KMS-11 (cell line): ENCODE data around the gene KIF26A.

Experiments
- H2AFZ ChIP-seq: fragments of 200-600 bp; sonication (generic); 2 replicates; pipeline ENCODE4 v1.6.1; 2016; ENCODE audit warnings: antibody characterized with exemption, mixed run types, low read depth
- H3K27ac ChIP-seq: fragments of 200-600 bp; sonication (generic); 2 replicates; pipeline ENCODE4 v1.6.1; 2016; ENCODE audit warnings: mild to moderate bottlenecking, mixed run types
- H3K27me3 ChIP-seq: fragments of 200-600 bp; sonication (generic); 2 replicates; pipeline ENCODE4 v1.6.1; 2017; ENCODE audit warnings: mild to moderate bottlenecking, low read depth, mixed run types, moderate library complexity; ENCODE audit not compliant: insufficient read depth
- H3K36me3 ChIP-seq: fragments of 200-600 bp; sonication (generic); 2 replicates; pipeline ENCODE4 v1.6.1; 2017; ENCODE audit warnings: mild to moderate bottlenecking, mixed run types; ENCODE audit not compliant: insufficient read depth
- H3K4me1 ChIP-seq: fragments of 200-600 bp; sonication (generic); 2 replicates; pipeline ENCODE4 v1.6.1; 2016; ENCODE audit warnings: mild to moderate bottlenecking, low read depth, mixed run types; ENCODE audit not compliant: poor library complexity, severe bottlenecking
- H3K4me2 ChIP-seq: fragments of 200-600 bp; sonication (generic); 2 replicates; pipeline ENCODE4 v1.7.0; 2016; ENCODE audit warnings: mild to moderate bottlenecking, mixed run types
- H3K4me3 ChIP-seq: fragments of 200-600 bp; sonication (generic); IDR thresholded peaks from 2 replicates; pipeline ENCODE4 v1.6.1; 2017; ENCODE audit warnings: low read depth, low read length, mixed read lengths; ENCODE audit not compliant: insufficient read depth
- H3K79me2 ChIP-seq: fragments of 200-600 bp; sonication (generic); 2 replicates; pipeline ENCODE4 v1.6.1; 2016; ENCODE audit warnings: low read depth, mixed run types; ENCODE audit not compliant: insufficient read depth
- H3K9ac ChIP-seq: fragments of 200-600 bp; sonication (generic); 2 replicates; pipeline ENCODE4 v1.6.1; 2016; ENCODE audit warnings: mild to moderate bottlenecking, mixed run types
- H4K20me1 ChIP-seq: fragments of 200-600 bp; sonication (generic); 2 replicates; pipeline ENCODE4 v1.6.1; 2016; ENCODE audit warnings: mild to moderate bottlenecking, mixed run types; ENCODE audit not compliant: insufficient read depth
- TF ChIP-seq, protein P1 (sequence below): fragments of 200-600 bp; sonication (generic); conservative IDR thresholded peaks from 2 replicates; pipeline ENCODE4 v1.6.1; 2017; ENCODE audit warnings: low read depth, mild to moderate bottlenecking, antibody characterized with exemption, low read length, moderate library complexity, mixed read lengths

Gene KIF26A

DNA sequence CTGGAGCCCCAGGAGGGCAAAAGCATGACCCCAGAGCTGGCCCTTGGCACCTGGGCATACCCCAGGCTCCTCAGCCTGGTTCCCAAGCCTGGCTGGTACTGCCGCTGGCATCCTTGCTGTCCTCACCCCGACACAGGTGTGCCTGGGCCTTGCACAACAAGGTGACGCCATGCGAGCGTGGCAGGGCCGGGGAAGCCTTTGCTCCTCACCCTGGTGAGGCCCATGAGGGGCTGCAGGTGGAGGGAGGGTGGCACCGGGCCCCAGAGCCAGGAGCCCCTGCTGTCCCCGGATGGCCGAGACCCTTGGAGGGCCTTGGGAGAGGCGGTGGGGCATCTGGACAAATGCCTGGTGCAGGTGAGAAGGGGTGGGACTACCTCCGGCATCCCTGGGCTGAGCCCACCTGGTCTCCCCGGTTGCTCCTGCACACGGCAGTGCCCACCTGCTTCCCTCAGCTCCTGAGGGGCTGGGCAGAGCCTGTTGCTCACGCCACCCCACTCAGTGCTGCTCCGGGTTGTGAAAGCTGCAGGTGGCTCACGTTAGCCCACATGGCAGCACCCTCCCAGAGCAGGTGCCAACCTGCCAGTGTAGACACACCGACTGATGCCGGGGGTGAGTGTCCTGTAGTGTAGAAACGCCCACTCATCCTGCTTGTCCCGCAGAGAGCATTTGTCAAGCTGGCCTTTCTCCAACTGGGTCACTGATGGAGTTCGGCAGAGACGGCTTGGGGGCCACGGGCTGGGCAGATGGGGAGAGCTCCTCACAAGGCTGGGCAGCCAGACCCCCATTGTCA, 24.6 kb upstream of the KIF26A start:
- H3K4me2 ChIP-seq: no peak overlapping the region
- no peak overlapping the region for H3K4me3 ChIP-seq
- H4K20me1 ChIP-seq: no peaks in the 10 kb centered on the region
- no peak overlapping the region for H2AFZ ChIP-seq
- H3K4me1 ChIP-seq: no peaks in the 10 kb centered on the region
- H3K36me3 ChIP-seq: no peaks in the 10 kb centered on the region
- H3K27ac ChIP-seq: no peak overlapping the region
- TF ChIP-seq, protein P1, sequence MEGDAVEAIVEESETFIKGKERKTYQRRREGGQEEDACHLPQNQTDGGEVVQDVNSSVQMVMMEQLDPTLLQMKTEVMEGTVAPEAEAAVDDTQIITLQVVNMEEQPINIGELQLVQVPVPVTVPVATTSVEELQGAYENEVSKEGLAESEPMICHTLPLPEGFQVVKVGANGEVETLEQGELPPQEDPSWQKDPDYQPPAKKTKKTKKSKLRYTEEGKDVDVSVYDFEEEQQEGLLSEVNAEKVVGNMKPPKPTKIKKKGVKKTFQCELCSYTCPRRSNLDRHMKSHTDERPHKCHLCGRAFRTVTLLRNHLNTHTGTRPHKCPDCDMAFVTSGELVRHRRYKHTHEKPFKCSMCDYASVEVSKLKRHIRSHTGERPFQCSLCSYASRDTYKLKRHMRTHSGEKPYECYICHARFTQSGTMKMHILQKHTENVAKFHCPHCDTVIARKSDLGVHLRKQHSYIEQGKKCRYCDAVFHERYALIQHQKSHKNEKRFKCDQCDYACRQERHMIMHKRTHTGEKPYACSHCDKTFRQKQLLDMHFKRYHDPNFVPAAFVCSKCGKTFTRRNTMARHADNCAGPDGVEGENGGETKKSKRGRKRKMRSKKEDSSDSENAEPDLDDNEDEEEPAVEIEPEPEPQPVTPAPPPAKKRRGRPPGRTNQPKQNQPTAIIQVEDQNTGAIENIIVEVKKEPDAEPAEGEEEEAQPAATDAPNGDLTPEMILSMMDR: no peak
- H3K79me2 ChIP-seq: no peaks in the 10 kb centered on the region
- H3K9ac ChIP-seq: no peak overlapping the region
- H3K27me3 ChIP-seq: peaks cover 3% of the 10 kb centered on the region; the same call in 1 of the 2 replicates

DNA sequence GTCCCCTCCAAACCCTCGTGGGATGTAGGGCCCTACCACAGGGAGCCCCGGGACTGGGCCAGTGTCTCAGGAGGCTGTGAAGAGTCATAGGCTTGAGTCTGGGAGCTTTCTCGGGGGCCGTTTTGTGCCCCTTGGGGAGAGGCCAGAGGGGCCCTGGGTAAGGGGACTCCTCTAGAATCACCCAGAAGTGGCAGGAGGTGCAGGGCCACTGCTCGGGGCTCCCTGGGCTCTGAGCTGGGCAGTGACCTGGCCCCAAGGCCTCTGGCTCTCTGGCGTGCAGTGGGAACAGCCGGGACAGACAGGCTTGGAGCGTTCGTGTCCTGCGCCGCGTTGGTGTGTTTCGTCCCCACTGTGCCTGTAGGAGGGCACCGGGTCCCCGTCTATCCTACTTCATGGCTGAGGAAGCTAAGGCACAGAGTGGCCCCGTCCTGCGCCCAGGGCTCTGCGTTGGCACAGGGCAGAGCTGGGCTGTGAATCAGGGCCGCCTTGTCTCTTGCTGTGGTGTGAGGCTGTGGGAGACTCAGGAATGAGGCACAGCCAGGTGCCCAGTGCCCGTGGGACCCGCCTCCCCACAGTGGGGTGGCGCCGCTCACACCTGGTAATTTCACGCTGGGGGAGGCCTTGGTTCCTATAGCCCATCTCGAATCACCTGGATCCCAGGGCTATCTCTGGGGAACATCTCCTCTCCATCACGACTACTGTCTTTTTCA, 23.8 kb upstream of the KIF26A start:
- H3K9ac ChIP-seq: no peak overlapping the region
- H2AFZ ChIP-seq: no peak overlapping the region
- no peak overlapping the region for H3K4me3 ChIP-seq
- no peaks in the 10 kb centered on the region for H3K4me1 ChIP-seq
- no peaks in the 10 kb centered on the region for H4K20me1 ChIP-seq
- TF ChIP-seq, protein P1: no peak
- H3K4me2 ChIP-seq: no peak overlapping the region
- H3K27me3 ChIP-seq: no peaks in the 10 kb centered on the region; the same call in 1 of the 2 replicates
- no peaks in the 10 kb centered on the region for H3K36me3 ChIP-seq
- no peaks in the 10 kb centered on the region for H3K79me2 ChIP-seq
- H3K27ac ChIP-seq: no peak overlapping the region

DNA sequence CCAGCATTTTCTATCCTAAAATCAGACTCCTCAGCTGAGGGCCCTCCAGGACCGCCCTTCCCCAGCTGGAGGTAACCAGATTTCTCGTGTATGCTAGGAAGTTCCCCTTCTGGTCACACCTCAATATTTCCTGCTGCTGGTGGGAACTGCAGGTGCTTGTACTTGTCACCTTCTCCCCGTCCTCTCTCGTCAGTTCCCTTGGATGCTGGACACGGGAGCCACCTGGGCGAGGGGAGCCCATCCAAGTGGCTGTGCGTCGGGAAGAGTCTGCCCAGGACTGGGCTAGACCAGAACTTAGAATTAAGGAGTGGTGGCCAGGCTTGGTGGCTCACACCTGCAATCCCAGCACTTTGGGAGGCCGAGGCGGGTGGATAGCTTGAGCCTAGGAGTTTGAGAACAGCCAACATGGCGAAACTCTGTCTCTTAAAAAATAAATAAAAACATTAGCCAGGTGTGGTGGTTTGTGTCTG, 23.2 kb upstream of the KIF26A start:
- Histone ChIP-seq H3K4me3 (no peak overlapping the region), H3K4me2 (no peak overlapping the region), H3K27me3 (no peaks in the 10 kb centered on the region; the same call in 1 of the 2 replicates), H3K9ac (no peak overlapping the region), H3K27ac (no peak overlapping the region), H2AFZ (no peak overlapping the region), H3K36me3 (no peaks in the 10 kb centered on the region), H4K20me1 (no peaks in the 10 kb centered on the region), H3K79me2 (no peaks in the 10 kb centered on the region), H3K4me1 (no peaks in the 10 kb centered on the region)
- TF ChIP-seq, protein P1: no peak

DNA sequence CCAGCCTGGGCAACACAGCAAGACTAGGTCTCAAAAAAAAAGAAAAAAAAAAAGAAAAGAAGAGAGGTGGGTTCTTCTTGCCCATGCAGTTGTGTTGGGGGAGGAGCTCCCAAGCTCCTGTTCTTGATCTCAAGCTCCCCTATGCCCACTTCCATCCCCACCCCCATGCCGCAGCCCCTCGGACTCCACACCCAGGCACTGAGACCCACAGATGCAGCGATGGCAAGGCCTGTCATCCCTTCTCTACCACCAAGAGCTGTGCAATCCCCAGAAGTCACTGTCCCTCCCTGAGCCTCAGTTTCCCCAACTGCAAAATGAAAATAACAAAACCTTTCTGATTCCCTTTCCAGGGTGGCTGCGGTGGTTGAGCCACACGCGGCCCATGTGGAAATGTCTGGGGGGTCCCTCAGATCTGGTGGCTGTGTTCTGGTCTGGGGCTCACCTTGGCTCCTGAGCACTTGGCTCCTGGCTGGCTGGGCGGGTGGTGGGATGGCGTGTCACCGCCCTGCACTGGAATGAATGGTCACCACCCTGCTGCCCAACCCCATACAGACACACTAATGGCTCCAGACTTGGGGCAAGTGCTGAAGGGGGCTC, 22.6 kb upstream of the KIF26A start:
- H3K27me3 ChIP-seq: no peaks in the 10 kb centered on the region; the same call in 1 of the 2 replicates
- H2AFZ ChIP-seq: no peak overlapping the region
- TF ChIP-seq, protein P1: no peak

More for the DNA sequence above, 22.6 kb upstream of the KIF26A start:
- Histone ChIP-seq H3K4me3 (no peak overlapping the region), H3K4me1 (no peaks in the 10 kb centered on the region), H3K27ac (no peak overlapping the region), H3K9ac (no peak overlapping the region), H4K20me1 (no peaks in the 10 kb centered on the region), H3K36me3 (no peaks in the 10 kb centered on the region), H3K4me2 (no peak overlapping the region), H3K79me2 (no peaks in the 10 kb centered on the region)
